Adipose tissue (tissue), 3 donors: ENCODE results near the gene SPSB4. TPM values are rescaled to one million over a fixed set of nuclear protein-coding genes. Genes with fewer than 3 reads are reported as not detected.

ENCODE experiments used
- H3K27ac ChIP-seq: one replicate; pipeline ENCODE4 v1.5.1; 2013; ENCODE audit warnings: low read depth, low read length
- WGBS, 3 donors: extraction: QIAGEN DNeasy Blood & Tissue Kit; methylation state at CpG; one replicate each; pipeline ENCODE4 v1.1.7; 2013; 5-methylcytosine and 5-hydroxymethylcytosine counted together
- polyA plus RNA-seq, 3 donors: library from polyadenylated mRNA; stranded (reverse); fragments of 200-250 nt; gene quantifications; one replicate each; pipeline ENCODE4 v1.2.3, GENCODE V29; 2013
- donor health status: healthy with polysubstance abuse.
- donor health status: Bipolar disorder and iron deficiency.
- donor health status: healthy.

The SPSB4 gene
- polyA plus RNA-seq, 3 donors = 0.34 to 12.4 (median 2.8) TPM

GRCh38 chr3:141087076-141087777 is 36.1 kb downstream of the SPSB4 start:
- 68 to 82% (median 69%) methylated on average over 8 of the region's 8 CpGs for WGBS, 3 donors
- H3K27ac ChIP-seq = no peak overlapping the region

- 77 to 86% (median 85%) methylated on average over 6 of the region's 6 CpGs for WGBS, 3 donors
- no peak overlapping the region for H3K27ac ChIP-seq
These were observed 36.6 kb downstream of the SPSB4 start for GRCh38 chr3:141087778-141088130.

- WGBS, 3 donors = 49 to 82% (median 80%) methylated on average over 3 of the region's 3 CpGs
- H3K27ac ChIP-seq = no peak overlapping the region
These were observed 38.4 kb downstream of the SPSB4 start for GRCh38 chr3:141089339-141090152.

- no peak overlapping the region for H3K27ac ChIP-seq
- 30 to 90% (median 89%) methylated on average over 4 of the region's 4 CpGs for WGBS, 3 donors
These were observed 40.3 kb downstream of the SPSB4 start for GRCh38 chr3:141091426-141091825.

- no peak overlapping the region for H3K27ac ChIP-seq
- WGBS, 3 donors = 70 to 79% (median 77%) methylated on average over 6 of the region's 6 CpGs
These were observed 41.5 kb downstream of the SPSB4 start for GRCh38 chr3:141092663-141093062.

GRCh38 chr3:141093397-141093796 is 42.2 kb downstream of the SPSB4 start:
- no peak overlapping the region for H3K27ac ChIP-seq
- WGBS, 3 donors = 37 to 64% (median 55%) methylated on average over 5 of the region's 5 CpGs

- WGBS, 3 donors = 36 to 54% (median 53%) methylated on average over 12 to 13 of the region's 13 CpGs
- H3K27ac ChIP-seq = no peak overlapping the region
These were observed 43.0 kb downstream of the SPSB4 start for GRCh38 chr3:141093971-141094684.

- 37 to 61% (median 54%) methylated on average over 23 of the region's 23 CpGs for WGBS, 3 donors
- no peak overlapping the region for H3K27ac ChIP-seq
These were observed 43.8 kb downstream of the SPSB4 start for GRCh38 chr3:141094790-141095545.

- no peak overlapping the region for H3K27ac ChIP-seq
- WGBS, 3 donors = 40 to 56% (median 54%) methylated on average over 1 of the region's 1 CpG
These were observed 44.4 kb downstream of the SPSB4 start for GRCh38 chr3:141095546-141095937.

GRCh38 chr3:141096164-141096563 is 45.0 kb downstream of the SPSB4 start:
- WGBS, 3 donors = 89 to 100% (median 100%) methylated on average over 1 of the region's 1 CpG
- H3K27ac ChIP-seq = no peak overlapping the region

- WGBS, 3 donors = 90 to 97% (median 91%) methylated on average over 3 of the region's 3 CpGs
- no peak overlapping the region for H3K27ac ChIP-seq
These were observed 45.8 kb downstream of the SPSB4 start for GRCh38 chr3:141096981-141097380.

GRCh38 chr3:141100112-141100511 is 49.0 kb downstream of the SPSB4 start:
- 91 to 97% (median 95%) methylated on average over 3 of the region's 3 CpGs for WGBS, 3 donors

GRCh38 chr3:141100531-141101320 is 49.6 kb downstream of the SPSB4 start:
- whole genome bisulfite sequencing, 3 donors = 92 to 97% (median 95%) methylated on average over 8 of the region's 8 CpGs
- H3K27ac ChIP-seq = no peak overlapping the region

More at GRCh38 chr3:141100112-141100511, 49.0 kb downstream of the SPSB4 start:
- H3K27ac ChIP-seq = no peak overlapping the region

GRCh38 chr3:141102372-141102771 is 51.2 kb downstream of the SPSB4 start:
- H3K27ac ChIP-seq = no peak overlapping the region
- WGBS, 3 donors = 98 to 100% (median 100%) methylated on average over 1 of the region's 1 CpG

- no peak overlapping the region for H3K27ac ChIP-seq
- 75 to 89% (median 83%) methylated on average over 2 of the region's 2 CpGs for WGBS, 3 donors
These were observed 51.9 kb downstream of the SPSB4 start for GRCh38 chr3:141103067-141103466.

GRCh38 chr3:141103503-141103902 is 52.4 kb downstream of the SPSB4 start:
- 79 to 97% (median 95%) methylated on average over 4 of the region's 4 CpGs for WGBS, 3 donors
- no peak overlapping the region for H3K27ac ChIP-seq

GRCh38 chr3:141104151-141104821 is 53.1 kb downstream of the SPSB4 start:
- WGBS, 3 donors = 45 to 88% (median 86%) methylated on average over 12 of the region's 12 CpGs
- no peak overlapping the region for H3K27ac ChIP-seq
